Measurements from ENCODE around the gene ASPA. TPM values are rescaled to one million over a fixed set of nuclear protein-coding genes. Genes with fewer than 3 reads are reported as not detected.
"Not testable (repeated sequence)": the region's sequence is repeated elsewhere in the genome, so short reads cannot be mapped to it uniquely, and the experiment has no call there.

ASPA gene
- total RNA-seq: 1 to 10 TPM; 6.5 to 7.1 TPM
- 10 to 100 TPM; 36.0 to 68.9 (median 48.5) TPM for polyA plus RNA-seq (ENCODE audit: insufficient read length in 6 of 6)
- long read RNA-seq, donor 1, full-length matches to known transcripts: 3 of 32 reads
- long read RNA-seq, donor 1, partial matches to known transcripts: 29 of 32 reads
- long read RNA-seq, donor 1, other reads (novel, unspliced or antisense): 0 of 32 reads
- long read RNA-seq, donor 2, full-length matches to known transcripts: 2 of 18 reads
- long read RNA-seq, donor 2, partial matches to known transcripts: 16 of 18 reads
- long read RNA-seq, donor 2, other reads (novel, unspliced or antisense): 0 of 18 reads
- long read RNA-seq, donor 3, full-length matches to known transcripts: 2 of 2 reads
- long read RNA-seq, donor 3, partial matches to known transcripts: 0 of 2 reads
- long read RNA-seq, donor 3, other reads (novel, unspliced or antisense): 0 of 2 reads
- long read RNA-seq, donor 4, full-length matches to known transcripts: 1 of 1 reads
- long read RNA-seq, donor 4, partial matches to known transcripts: 0 of 1 reads
- long read RNA-seq, donor 4, other reads (novel, unspliced or antisense): 0 of 1 reads
- long read RNA-seq, donor 5, full-length matches to known transcripts: 2 of 17 reads
- long read RNA-seq, donor 5, partial matches to known transcripts: 15 of 17 reads
- long read RNA-seq, donor 5, other reads (novel, unspliced or antisense): 0 of 17 reads
- long read RNA-seq, donor 6, full-length matches to known transcripts: 1 of 15 reads
- long read RNA-seq, donor 6, partial matches to known transcripts: 14 of 15 reads
- long read RNA-seq, donor 6, other reads (novel, unspliced or antisense): 0 of 15 reads
- long read RNA-seq, donor 7, full-length matches to known transcripts: 1 of 6 reads
- long read RNA-seq, donor 7, partial matches to known transcripts: 5 of 6 reads
- long read RNA-seq, donor 7, other reads (novel, unspliced or antisense): 0 of 6 reads
- long read RNA-seq, donor 8, full-length matches to known transcripts: 3 of 16 reads
- long read RNA-seq, donor 8, partial matches to known transcripts: 13 of 16 reads
- long read RNA-seq, donor 8, other reads (novel, unspliced or antisense): 0 of 16 reads
- long read RNA-seq, donor 9: 0 reads
- long read RNA-seq, donor 10: 0 reads
- long read RNA-seq, donor 11: 0 reads
- long read RNA-seq, donor 12, partial matches to known transcripts: 8 of 8 reads
- long read RNA-seq, donor 12, other reads (novel, unspliced or antisense): 0 of 8 reads

- peaks cover 0 to 3% of the 10 kb centered on the region in 2 donors for H3K4me1 ChIP-seq
- intact Hi-C loops (cut with DNase I): no loop called here
- H3K27me3 ChIP-seq: no peaks in the 10 kb centered on the region
- H3K27ac ChIP-seq: peak within 1 kb of the TSS; percentile 48 to 65
- no peaks in the 10 kb centered on the region for H3K36me3 ChIP-seq
- no peaks in the 10 kb centered on the region for H3K9me3 ChIP-seq
- DNase-seq: peak in 2 of 4 donors; percentile 51 to 62
- no peak for TF ChIP-seq CTCF (IDR thresholded peaks at IDR 0.05)
- peak within 1 kb of the TSS; percentile 14 to 30 for H3K4me3 ChIP-seq
- peak; percentile 72 for ATAC-seq
These were observed at the start of gene ASPA for GRCh38 chr17:3475812-3476610. TSS of gene ASPA (plus strand) at chr17:3475997. CDS start at chr17:3476160, 163 bp downstream.

- DNase-seq: peak in 1 of 4 donors; percentile 6
- peak; percentile 75 for ATAC-seq
- H3K4me3 ChIP-seq; H3K36me3 ChIP-seq; H3K27ac ChIP-seq; intact Hi-C loops (cut with DNase I); H3K4me1 ChIP-seq; H3K27me3 ChIP-seq: not testable (repeated sequence)
- H3K9me3 ChIP-seq: peaks cover 0 to 17% of the 10 kb centered on the region in 2 donors
These were observed 42.6 kb upstream of the ASPA start for GRCh38 chr17:3433215-3433614.

- H3K9me3 ChIP-seq: peaks cover 0 to 17% of the 10 kb centered on the region in 2 donors
- no peak within 1 kb of the TSS for H3K27ac ChIP-seq
- TF ChIP-seq CTCF (IDR thresholded peaks at IDR 0.05): no peak
- H3K27me3 ChIP-seq: peaks cover 0 to 7% of the 10 kb centered on the region in 2 donors
- H3K4me1 ChIP-seq: no peaks in the 10 kb centered on the region
- H3K4me3 ChIP-seq: no peak within 1 kb of the TSS
- H3K36me3 ChIP-seq: no peaks in the 10 kb centered on the region
- ATAC-seq (no peak), DNase-seq (no peak)
- intact Hi-C loops (cut with DNase I): no loop called here
These were observed 42.1 kb upstream of the ASPA start, which contains the start of gene OR1E2 for GRCh38 chr17:3433741-3434140. TSS of gene OR1E2 (minus strand) at chr17:3433841. CDS start at chr17:3433841, 0 bp downstream.

GRCh38 chr17:3438368-3438767 lies 37.4 kb upstream of the ASPA start:
- Histone ChIP-seq H3K27me3 (peaks cover 0 to 7% of the 10 kb centered on the region in 2 donors), H3K4me1 (no peaks in the 10 kb centered on the region), H3K9me3 (no peaks in the 10 kb centered on the region), H3K27ac (no peak overlapping the region), H3K36me3 (no peaks in the 10 kb centered on the region), H3K4me3 (no peak overlapping the region)
- TF ChIP-seq CTCF (IDR thresholded peaks at IDR 0.05): no peak
- ATAC-seq: no peak
- intact Hi-C loops (cut with DNase I): no loop called here
- DNase-seq: no peak

- peaks cover 0 to 6% of the 10 kb centered on the region in 2 donors for H3K27me3 ChIP-seq
- H3K4me3 ChIP-seq: no peak overlapping the region
- no peaks in the 10 kb centered on the region for H3K4me1 ChIP-seq
- TF ChIP-seq CTCF (IDR thresholded peaks at IDR 0.05): no peak
- H3K36me3 ChIP-seq: no peaks in the 10 kb centered on the region
- intact Hi-C loops (cut with DNase I): no loop called here
- H3K9me3 ChIP-seq: no peaks in the 10 kb centered on the region
- peak in 1 of 4 donors; percentile 36 for DNase-seq
- ATAC-seq: no peak
- no peak overlapping the region for H3K27ac ChIP-seq
These were observed 35.3 kb upstream of the ASPA start for GRCh38 chr17:3440451-3440850.

All from left lung (tissue), 14 donors.